Hepatocyte (in vitro differentiated cells): Measurements from ENCODE around the gene WNK2. TPM values are rescaled to one million over a fixed set of nuclear protein-coding genes. Genes with fewer than 3 reads are reported as not detected.

Experiments used
- DNase-seq: peaks from one replicate; pipeline ENCODE4 v3.0.0-alpha.2; 2016; ENCODE audit warnings: low spot score
- H2AFZ ChIP-seq: fragments of 200-600 bp; sonication (generic); 2 replicates; pipeline ENCODE4 v1.6.0; 2016; ENCODE audit warnings: antibody characterized with exemption, mild to moderate bottlenecking
- H3K27ac ChIP-seq: fragments of 200-600 bp; sonication (generic); 2 replicates; pipeline ENCODE4 v1.5.1; 2016; ENCODE audit warnings: mild to moderate bottlenecking
- H3K27me3 ChIP-seq: fragments of 200-600 bp; sonication (generic); 2 replicates; pipeline ENCODE4 v1.6.1; 2016
- H3K36me3 ChIP-seq: fragments of 200-600 bp; sonication (generic); replicated peaks from 2 replicates; pipeline ENCODE4 v1.5.1; 2016; ENCODE audit warnings: low read depth; ENCODE audit not compliant: insufficient read depth
- H3K4me1 ChIP-seq: fragments of 200-600 bp; sonication (generic); 2 replicates; pipeline ENCODE4 v1.5.1; 2016; ENCODE audit warnings: mild to moderate bottlenecking, moderate library complexity; ENCODE audit not compliant: insufficient read depth
- H3K4me2 ChIP-seq: fragments of 200-600 bp; sonication (generic); 2 replicates; pipeline ENCODE4 v1.6.0; 2016
- H3K4me3 ChIP-seq: fragments of 200-600 bp; sonication (generic); 2 replicates; pipeline ENCODE4 v1.5.1; 2016; ENCODE audit warnings: mild to moderate bottlenecking
- H3K79me2 ChIP-seq: fragments of 200-600 bp; sonication (generic); 2 replicates; pipeline ENCODE4 v1.6.0; 2017; ENCODE audit warnings: mild to moderate bottlenecking
- H3K9me2 ChIP-seq: fragments of 200-600 bp; sonication (generic); replicated peaks from 2 replicates; pipeline ENCODE4 v1.6.0; 2017; ENCODE audit warnings: mild to moderate bottlenecking; ENCODE audit not compliant: insufficient read depth
- H3K9me3 ChIP-seq: fragments of 200-600 bp; sonication (generic); 2 replicates; pipeline ENCODE4 v1.5.1; 2016; ENCODE audit warnings: low read depth, mild to moderate bottlenecking
- H4K20me1 ChIP-seq: fragments of 200-600 bp; sonication (generic); 2 replicates; pipeline ENCODE4 v1.6.0; 2016; ENCODE audit warnings: mild to moderate bottlenecking; ENCODE audit not compliant: insufficient read depth, poor library complexity, severe bottlenecking
- EZH2 ChIP-seq: fragments of 200-600 bp; sonication (generic); IDR thresholded peaks from 2 replicates; pipeline ENCODE4 v1.6.1; 2016; ENCODE audit warnings: antibody characterized with exemption, mild to moderate bottlenecking, borderline replicate concordance
- EZH2phosphoT487 ChIP-seq: fragments of 200-600 bp; sonication (generic); IDR thresholded peaks from one replicate; pipeline ENCODE4 v1.6.1; 2018; ENCODE audit warnings: antibody characterized with exemption, mild to moderate bottlenecking, low read depth, moderate library complexity; ENCODE audit not compliant: unreplicated experiment, severe bottlenecking
- WGBS: methylation state at CpG from one replicate; pipeline ENCODE4 v1.1.6; 2016; ENCODE audit warnings: low lambda C conversion rate; ENCODE audit errors: missing lambda C conversion rate; 5-methylcytosine and 5-hydroxymethylcytosine counted together
- polyA plus RNA-seq: library from polyadenylated mRNA; unstranded; fragments of >200 nt; fragmentation: Nextera tagmentation; extraction: Ambion mirVana; gene quantifications from 2 replicates; pipeline ENCODE4 v1.2.1, GENCODE V29; 2016
- total RNA-seq: library from RNA; depleted of rRNA; stranded (reverse); fragments of >200 nt; gene quantifications from 2 replicates; pipeline ENCODE4 v1.2.3, GENCODE V29; 2014
- TF ChIP-seq, protein P1 (sequence below): fragments of 200-600 bp; sonication (generic); IDR thresholded peaks from 2 replicates; pipeline ENCODE4 v1.5.1; 2016; ENCODE audit warnings: antibody characterized with exemption, mild to moderate bottlenecking; ENCODE audit not compliant: poor library complexity

The WNK2 gene
- total and polyA plus RNA-seq, 2 experiments from 2014 or later, result 8.9 to 13.5 TPM

- no peak overlapping the region for H3K27ac ChIP-seq
These were observed 3.1 kb downstream of the WNK2 start for GRCh38 chr9:93187047-93187446.

GRCh38 chr9:93187574-93187973 is 3.6 kb downstream of the WNK2 start:
- WGBS, result 92% methylated on average over 3 of the region's 5 CpGs
- Histone ChIP-seq H3K4me3 (no peak overlapping the region), H3K27ac (no peak overlapping the region), H3K9me2 (no peaks in the 10 kb centered on the region), H3K9me3 (no peaks in the 10 kb centered on the region), H3K36me3 (no peaks in the 10 kb centered on the region), H4K20me1 (no peaks in the 10 kb centered on the region), H3K4me1 (peaks cover 5% of the 10 kb centered on the region), H2AFZ (no peak overlapping the region), H3K79me2 (no peaks in the 10 kb centered on the region), H3K27me3 (peaks cover 17% of the 10 kb centered on the region), H3K4me2 (no peak overlapping the region)
- no peak for DNase-seq
- no peak for TF ChIP-seq EZH2
- TF ChIP-seq, protein P1, sequence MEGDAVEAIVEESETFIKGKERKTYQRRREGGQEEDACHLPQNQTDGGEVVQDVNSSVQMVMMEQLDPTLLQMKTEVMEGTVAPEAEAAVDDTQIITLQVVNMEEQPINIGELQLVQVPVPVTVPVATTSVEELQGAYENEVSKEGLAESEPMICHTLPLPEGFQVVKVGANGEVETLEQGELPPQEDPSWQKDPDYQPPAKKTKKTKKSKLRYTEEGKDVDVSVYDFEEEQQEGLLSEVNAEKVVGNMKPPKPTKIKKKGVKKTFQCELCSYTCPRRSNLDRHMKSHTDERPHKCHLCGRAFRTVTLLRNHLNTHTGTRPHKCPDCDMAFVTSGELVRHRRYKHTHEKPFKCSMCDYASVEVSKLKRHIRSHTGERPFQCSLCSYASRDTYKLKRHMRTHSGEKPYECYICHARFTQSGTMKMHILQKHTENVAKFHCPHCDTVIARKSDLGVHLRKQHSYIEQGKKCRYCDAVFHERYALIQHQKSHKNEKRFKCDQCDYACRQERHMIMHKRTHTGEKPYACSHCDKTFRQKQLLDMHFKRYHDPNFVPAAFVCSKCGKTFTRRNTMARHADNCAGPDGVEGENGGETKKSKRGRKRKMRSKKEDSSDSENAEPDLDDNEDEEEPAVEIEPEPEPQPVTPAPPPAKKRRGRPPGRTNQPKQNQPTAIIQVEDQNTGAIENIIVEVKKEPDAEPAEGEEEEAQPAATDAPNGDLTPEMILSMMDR, result no peak
- TF ChIP-seq EZH2phosphoT487, result no peak

More at GRCh38 chr9:93187047-93187446, 3.1 kb downstream of the WNK2 start:
- Histone ChIP-seq H3K9me2 (no peaks in the 10 kb centered on the region), H3K79me2 (no peaks in the 10 kb centered on the region), H4K20me1 (no peaks in the 10 kb centered on the region), H3K27me3 (peaks cover 21% of the 10 kb centered on the region), H3K4me1 (peaks cover 5% of the 10 kb centered on the region), H2AFZ (no peak overlapping the region), H3K9me3 (no peaks in the 10 kb centered on the region), H3K36me3 (no peaks in the 10 kb centered on the region), H3K4me2 (no peak overlapping the region), H3K4me3 (no peak overlapping the region)
- 71% methylated on average over 8 of the region's 9 CpGs for WGBS
- no peak for TF ChIP-seq EZH2phosphoT487
- no peak for TF ChIP-seq EZH2
- TF ChIP-seq, protein P1, result no peak
- DNase-seq, result no peak

DNA sequence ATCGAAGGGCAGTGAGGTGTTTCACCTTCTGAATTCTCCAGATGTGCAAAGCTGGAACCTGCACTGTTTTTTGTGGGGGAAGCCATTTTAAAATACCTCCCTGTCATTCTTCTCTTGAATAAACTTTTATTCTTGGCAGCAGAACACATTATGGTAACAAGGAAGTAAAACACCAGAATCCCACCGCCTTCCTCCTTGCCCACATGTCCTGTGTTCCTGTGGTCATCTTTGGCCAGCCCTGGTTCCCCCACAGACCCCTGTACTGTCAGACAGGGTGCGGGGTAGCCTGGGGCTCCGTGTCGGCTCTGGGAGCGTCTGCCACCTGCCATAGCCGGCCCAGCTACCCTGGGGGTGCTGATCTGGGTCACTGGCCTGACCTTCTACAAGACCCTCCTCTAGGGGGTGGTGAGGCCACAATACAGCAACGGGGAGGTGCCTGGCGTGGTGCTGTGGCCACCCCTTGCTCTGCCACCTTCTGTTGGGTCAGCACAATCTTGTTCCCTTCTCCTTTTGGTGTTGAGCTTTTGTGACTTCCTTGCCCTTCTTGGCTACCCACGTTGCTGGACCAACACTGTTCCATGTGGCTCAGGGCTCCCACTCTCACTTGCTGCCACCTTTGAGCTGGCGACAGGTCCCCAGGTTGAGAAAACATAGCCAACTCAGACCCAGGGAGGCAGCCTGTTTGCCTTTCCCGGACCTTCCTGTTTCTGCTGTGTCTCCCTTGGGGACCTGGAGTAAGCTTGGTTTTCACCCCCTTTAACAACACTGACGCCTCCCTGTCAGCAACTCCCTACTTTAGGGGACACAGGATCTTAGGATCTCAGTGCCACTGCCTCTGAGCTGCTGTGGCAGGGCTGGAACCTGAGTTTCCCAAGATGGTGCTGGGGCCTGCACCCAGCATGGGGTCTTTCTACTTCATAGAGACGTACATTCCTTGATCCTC is 4.8 kb downstream of the WNK2 start:
- no peak overlapping the region for H3K27ac ChIP-seq
- no peak for DNase-seq
- H2AFZ ChIP-seq, result no peak overlapping the region
- H3K79me2 ChIP-seq, result no peaks in the 10 kb centered on the region
- no peaks in the 10 kb centered on the region for H3K9me2 ChIP-seq
- H3K9me3 ChIP-seq, result no peaks in the 10 kb centered on the region
- 87% methylated on average over 14 of the region's 14 CpGs for WGBS
- no peaks in the 10 kb centered on the region for H4K20me1 ChIP-seq
- H3K27me3 ChIP-seq, result peaks cover 5% of the 10 kb centered on the region
- TF ChIP-seq EZH2 (no peak), EZH2phosphoT487 (no peak)
- TF ChIP-seq, protein P1, result no peak
- H3K4me3 ChIP-seq, result no peak overlapping the region
- H3K4me1 ChIP-seq, result peaks cover 8% of the 10 kb centered on the region
- no peaks in the 10 kb centered on the region for H3K36me3 ChIP-seq
- H3K4me2 ChIP-seq, result no peak overlapping the region
